Measurements from ENCODE around the gene LRRC74A.
"Not testable (repeated sequence)": the region's sequence is repeated elsewhere in the genome, so short reads cannot be mapped to it uniquely, and the experiment has no call there.

LRRC74A gene

DNA sequence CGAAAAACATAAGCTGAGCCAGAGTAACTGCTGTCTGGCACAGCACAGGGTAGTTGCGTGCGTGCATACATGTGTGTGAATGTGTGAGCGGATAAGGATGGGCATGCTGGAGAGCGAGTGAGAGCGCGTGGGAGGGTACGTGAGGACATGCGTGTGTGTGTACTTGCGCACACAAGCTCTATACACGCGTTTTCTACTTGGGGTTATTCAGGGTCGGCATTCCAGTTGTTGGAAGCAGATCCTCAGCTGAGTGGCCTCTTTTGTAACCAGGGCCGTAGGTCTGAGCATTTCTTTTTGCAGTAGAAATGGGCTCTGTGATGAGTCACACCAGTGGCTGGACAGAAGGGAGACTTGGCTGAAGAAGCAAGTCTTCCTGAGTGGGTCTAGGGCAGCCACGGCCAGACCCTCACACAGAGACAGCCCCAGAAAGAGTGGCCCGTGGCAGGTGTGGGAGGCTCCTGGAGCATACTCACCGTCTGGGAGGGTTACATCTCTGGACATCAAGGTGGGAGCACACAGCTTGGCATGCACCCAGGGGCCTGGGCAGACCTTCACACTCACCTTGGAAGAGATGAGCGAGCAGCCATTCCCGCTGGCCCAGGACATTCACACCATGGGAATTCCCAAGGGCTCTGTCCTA lies 78.0 kb downstream of the LRRC74A start:
- Histone ChIP-seq H3K4me1 (ENCODE audit: control insufficient read depth in 2 of 2, insufficient read depth in 2 of 2, low read length in 2 of 2) (peaks cover 0 to 7% of the 10 kb centered on the region in 2 donors), H3K27ac (ENCODE audit: low read depth in 2 of 2, low read length in 2 of 2) (peak overlapping the region; percentile 62 to 67), H3K27me3 (ENCODE audit: control insufficient read depth in 2 of 2, insufficient read depth in 2 of 2, low read length in 2 of 2) (no peaks in the 10 kb centered on the region), H3K36me3 (ENCODE audit: control insufficient read depth in 2 of 2, insufficient read depth in 2 of 2, low read length in 2 of 2) (no peaks in the 10 kb centered on the region), H3K9ac (ENCODE audit: low read depth in 1 of 2, low read length in 2 of 2) (no peak overlapping the region), H3K4me3 (ENCODE audit: low read length in 2 of 2) (no peak overlapping the region), H3K9me3 (ENCODE audit: control insufficient read depth in 2 of 2, low read length in 2 of 2) (no peaks in the 10 kb centered on the region)

DNA sequence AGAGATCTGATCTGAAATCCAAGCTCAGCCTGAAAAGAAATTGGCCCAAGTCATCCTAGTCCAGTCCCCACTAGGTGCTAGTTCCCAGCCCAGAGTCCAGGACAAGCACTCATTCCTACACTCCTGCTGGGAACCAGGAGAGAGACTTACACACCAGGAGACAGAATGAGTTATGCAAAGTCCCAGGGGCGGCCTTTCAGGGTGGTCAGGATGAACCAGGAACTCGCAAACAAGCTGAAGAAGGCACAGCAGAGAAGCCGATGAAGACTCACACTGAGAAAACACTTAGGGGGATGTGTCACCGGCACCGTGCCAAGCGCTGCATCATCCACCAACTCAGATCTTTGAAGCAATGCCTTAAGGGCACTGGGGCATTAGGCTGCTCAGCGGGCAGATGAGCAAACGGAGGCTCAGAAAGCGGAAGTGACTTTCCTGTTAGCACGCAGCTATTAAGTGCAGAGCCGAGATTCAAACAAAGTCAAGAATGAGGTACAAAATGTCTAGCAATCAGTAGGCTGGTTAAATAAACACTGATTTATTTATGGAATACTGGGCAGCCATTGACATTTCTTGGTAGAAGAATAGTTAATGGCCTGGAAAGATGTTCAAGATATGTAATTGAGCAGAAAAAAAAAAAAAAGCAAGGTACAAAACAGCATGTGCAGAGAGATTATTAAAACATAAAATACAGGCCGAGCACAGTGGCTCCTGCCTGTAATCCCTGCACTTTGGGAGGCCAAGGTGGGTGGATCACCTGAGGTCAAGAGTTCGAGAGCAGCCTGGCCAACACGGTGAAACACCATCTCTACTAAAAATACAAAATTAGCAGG lies 78.7 kb downstream of the LRRC74A start:
- peaks cover 0 to 7% of the 10 kb centered on the region in 2 donors for H3K4me1 ChIP-seq (ENCODE audit: control insufficient read depth in 2 of 2, insufficient read depth in 2 of 2, low read length in 2 of 2)
- H3K27ac ChIP-seq (ENCODE audit: low read depth in 2 of 2, low read length in 2 of 2): peak overlapping the region; percentile 62 to 67
- no peak overlapping the region for H3K4me3 ChIP-seq (ENCODE audit: low read length in 2 of 2)
- no peaks in the 10 kb centered on the region for H3K9me3 ChIP-seq (ENCODE audit: control insufficient read depth in 2 of 2, low read length in 2 of 2)
- H3K27me3 ChIP-seq (ENCODE audit: control insufficient read depth in 2 of 2, insufficient read depth in 2 of 2, low read length in 2 of 2): no peaks in the 10 kb centered on the region
- H3K36me3 ChIP-seq (ENCODE audit: control insufficient read depth in 2 of 2, insufficient read depth in 2 of 2, low read length in 2 of 2): no peaks in the 10 kb centered on the region
- H3K9ac ChIP-seq (ENCODE audit: low read depth in 1 of 2, low read length in 2 of 2): no peak overlapping the region

- Histone ChIP-seq H3K27me3 (ENCODE audit: control insufficient read depth in 2 of 2, insufficient read depth in 2 of 2, low read length in 2 of 2) (no peaks in the 10 kb centered on the region), H3K27ac (ENCODE audit: low read depth in 2 of 2, low read length in 2 of 2) (no peak overlapping the region)
Observed at GRCh38 chr14:76908834-76909233, 82.6 kb downstream of the LRRC74A start.

DNA sequence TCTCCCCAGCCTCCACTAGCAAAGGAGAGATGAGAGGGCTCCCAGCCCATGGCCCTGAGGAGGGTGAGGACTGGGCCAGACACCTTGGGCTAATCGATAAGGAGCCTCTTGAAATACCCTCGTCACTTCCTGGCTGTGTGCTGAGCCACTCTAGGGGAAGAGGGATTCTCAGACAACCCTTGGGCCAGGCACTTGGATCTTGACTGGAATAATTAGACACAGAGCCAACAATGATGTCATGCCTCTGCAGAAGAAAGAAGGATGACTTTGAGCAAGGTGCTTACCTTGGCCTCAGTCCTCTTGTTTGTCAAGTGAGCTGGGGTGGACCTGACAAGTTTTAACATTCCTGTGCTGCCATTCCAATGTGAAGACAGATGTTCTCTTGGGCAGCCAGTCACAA lies 83.1 kb downstream of the LRRC74A start:
- H3K9me3 ChIP-seq (ENCODE audit: control insufficient read depth in 2 of 2, low read length in 2 of 2): no peaks in the 10 kb centered on the region
- H3K4me1 ChIP-seq (ENCODE audit: control insufficient read depth in 2 of 2, insufficient read depth in 2 of 2, low read length in 2 of 2): peaks cover 5 to 12% of the 10 kb centered on the region in 2 donors
- H3K27me3 ChIP-seq (ENCODE audit: control insufficient read depth in 2 of 2, insufficient read depth in 2 of 2, low read length in 2 of 2): no peaks in the 10 kb centered on the region
- H3K36me3 ChIP-seq (ENCODE audit: control insufficient read depth in 2 of 2, insufficient read depth in 2 of 2, low read length in 2 of 2): no peaks in the 10 kb centered on the region
- no peak overlapping the region for H3K9ac ChIP-seq (ENCODE audit: low read depth in 1 of 2, low read length in 2 of 2)
- H3K27ac ChIP-seq (ENCODE audit: low read depth in 2 of 2, low read length in 2 of 2): no peak overlapping the region
- H3K4me3 ChIP-seq (ENCODE audit: low read length in 2 of 2): no peak overlapping the region

More at GRCh38 chr14:76908834-76909233, 82.6 kb downstream of the LRRC74A start:
- H3K4me3 ChIP-seq (ENCODE audit: low read length in 2 of 2): no peak overlapping the region
- no peaks in the 10 kb centered on the region for H3K36me3 ChIP-seq (ENCODE audit: control insufficient read depth in 2 of 2, insufficient read depth in 2 of 2, low read length in 2 of 2)
- no peaks in the 10 kb centered on the region for H3K9me3 ChIP-seq (ENCODE audit: control insufficient read depth in 2 of 2, low read length in 2 of 2)
- H3K4me1 ChIP-seq (ENCODE audit: control insufficient read depth in 2 of 2, insufficient read depth in 2 of 2, low read length in 2 of 2): peaks cover 5 to 12% of the 10 kb centered on the region in 2 donors
- no peak overlapping the region for H3K9ac ChIP-seq (ENCODE audit: low read depth in 1 of 2, low read length in 2 of 2)

DNA sequence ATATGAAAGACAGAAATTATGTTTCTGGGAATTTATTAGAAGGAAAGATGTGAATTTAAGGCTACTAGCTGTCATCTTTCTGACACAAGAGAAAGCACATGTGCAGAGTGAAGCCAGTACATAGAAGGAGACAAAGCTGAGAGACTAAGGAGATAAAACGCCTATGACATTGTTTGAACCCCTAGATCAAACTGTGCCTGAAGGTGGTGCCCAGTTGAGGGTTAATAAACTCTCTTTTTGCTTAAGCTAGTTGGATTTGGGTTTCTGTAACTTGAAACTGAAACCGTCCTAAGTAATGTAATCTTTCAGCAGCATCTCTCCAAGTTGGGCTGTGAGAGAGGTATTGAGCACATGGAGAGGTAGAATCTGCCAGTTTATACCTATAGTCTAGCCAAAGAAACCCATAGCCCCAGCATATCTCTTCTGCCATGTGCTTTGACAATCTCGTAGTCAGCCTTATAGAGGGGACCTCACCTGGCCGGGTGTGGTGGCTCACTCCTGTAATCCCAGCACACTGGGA lies 84.2 kb downstream of the LRRC74A start:
- Histone ChIP-seq H3K9ac (ENCODE audit: low read depth in 1 of 2, low read length in 2 of 2) (no peak overlapping the region), H3K27me3 (ENCODE audit: control insufficient read depth in 2 of 2, insufficient read depth in 2 of 2, low read length in 2 of 2) (no peaks in the 10 kb centered on the region), H3K4me1 (ENCODE audit: control insufficient read depth in 2 of 2, insufficient read depth in 2 of 2, low read length in 2 of 2) (peaks cover 5% of the 10 kb centered on the region in 2 donors), H3K36me3 (ENCODE audit: control insufficient read depth in 2 of 2, insufficient read depth in 2 of 2, low read length in 2 of 2) (no peaks in the 10 kb centered on the region), H3K27ac (ENCODE audit: low read depth in 2 of 2, low read length in 2 of 2) (no peak overlapping the region), H3K4me3 (ENCODE audit: low read length in 2 of 2) (no peak overlapping the region), H3K9me3 (ENCODE audit: control insufficient read depth in 2 of 2, low read length in 2 of 2) (no peaks in the 10 kb centered on the region)

DNA sequence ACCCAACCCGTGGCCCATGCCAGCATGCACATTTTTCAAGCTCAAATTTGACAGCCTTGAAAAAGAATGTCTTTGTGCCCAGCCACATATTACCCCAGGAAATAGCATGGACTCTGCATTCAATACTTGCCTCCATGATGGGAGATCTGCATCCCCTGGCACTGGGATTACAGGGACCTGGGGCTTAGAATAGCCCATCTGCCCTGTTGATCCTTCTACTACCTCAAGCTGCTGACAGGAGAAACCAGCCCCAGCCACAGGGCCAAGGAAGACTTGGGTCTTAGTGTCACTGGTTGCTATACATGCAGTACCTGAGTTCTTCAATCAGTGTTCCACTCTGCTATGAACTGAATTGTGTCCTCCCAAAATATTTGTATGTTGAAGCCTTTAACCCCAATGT lies 85.3 kb downstream of the LRRC74A start:
- H3K4me1 ChIP-seq (ENCODE audit: control insufficient read depth in 2 of 2, insufficient read depth in 2 of 2, low read length in 2 of 2): peaks cover 5% of the 10 kb centered on the region in 2 donors
- no peak overlapping the region for H3K9ac ChIP-seq (ENCODE audit: low read depth in 1 of 2, low read length in 2 of 2)
- H3K4me3 ChIP-seq (ENCODE audit: low read length in 2 of 2): no peak overlapping the region
- no peaks in the 10 kb centered on the region for H3K9me3 ChIP-seq (ENCODE audit: control insufficient read depth in 2 of 2, low read length in 2 of 2)
- H3K27ac ChIP-seq (ENCODE audit: low read depth in 2 of 2, low read length in 2 of 2): no peak overlapping the region
- no peaks in the 10 kb centered on the region for H3K27me3 ChIP-seq (ENCODE audit: control insufficient read depth in 2 of 2, insufficient read depth in 2 of 2, low read length in 2 of 2)
- H3K36me3 ChIP-seq (ENCODE audit: control insufficient read depth in 2 of 2, insufficient read depth in 2 of 2, low read length in 2 of 2): no peaks in the 10 kb centered on the region

DNA sequence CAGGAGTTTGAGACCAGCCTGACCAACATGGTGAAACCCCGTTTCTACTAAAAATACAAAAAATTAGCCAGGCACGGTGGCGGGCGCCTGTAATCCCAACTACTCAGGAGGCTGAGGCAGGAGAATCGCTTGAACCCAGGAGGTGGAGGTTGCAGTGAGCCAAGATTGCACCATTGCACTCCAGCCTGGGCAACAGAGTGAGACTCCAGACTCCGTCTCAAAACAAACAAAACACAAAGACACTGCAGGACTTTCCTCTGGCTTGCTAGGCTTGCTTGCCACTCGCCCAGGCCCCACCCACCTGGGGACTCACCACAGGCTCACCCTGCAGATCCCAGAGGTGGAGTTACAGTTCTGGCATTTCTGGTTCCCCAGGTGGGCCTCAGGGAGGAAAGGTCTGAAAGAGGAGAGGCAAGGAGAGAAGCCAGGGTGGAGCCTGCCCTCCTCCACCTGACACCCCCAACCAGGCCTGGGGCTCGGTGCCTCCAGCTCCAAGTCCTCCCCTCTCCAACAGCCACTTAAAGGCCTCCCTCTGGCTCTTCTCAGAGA lies 88.4 kb downstream of the LRRC74A start:
- H3K4me1 ChIP-seq (ENCODE audit: control insufficient read depth in 2 of 2, insufficient read depth in 2 of 2, low read length in 2 of 2): peaks cover 25 to 33% of the 10 kb centered on the region in 2 donors
- not testable (repeated sequence) for H3K4me3 ChIP-seq (ENCODE audit: low read length in 2 of 2); H3K9me3 ChIP-seq (ENCODE audit: control insufficient read depth in 2 of 2, low read length in 2 of 2); H3K9ac ChIP-seq (ENCODE audit: low read depth in 1 of 2, low read length in 2 of 2); H3K27me3 ChIP-seq (ENCODE audit: control insufficient read depth in 2 of 2, insufficient read depth in 2 of 2, low read length in 2 of 2); H3K36me3 ChIP-seq (ENCODE audit: control insufficient read depth in 2 of 2, insufficient read depth in 2 of 2, low read length in 2 of 2); H3K27ac ChIP-seq (ENCODE audit: low read depth in 2 of 2, low read length in 2 of 2)

GRCh38 chr14:76916040-76916715 lies 90.0 kb downstream of the LRRC74A start:
- H3K27ac ChIP-seq (ENCODE audit: low read depth in 2 of 2, low read length in 2 of 2): no peak overlapping the region

GRCh38 chr14:76917158-76917596 lies 91.0 kb downstream of the LRRC74A start:
- H3K9ac ChIP-seq (ENCODE audit: low read depth in 1 of 2, low read length in 2 of 2): no peak overlapping the region
- no peaks in the 10 kb centered on the region for H3K9me3 ChIP-seq (ENCODE audit: control insufficient read depth in 2 of 2, low read length in 2 of 2)
- no peaks in the 10 kb centered on the region for H3K27me3 ChIP-seq (ENCODE audit: control insufficient read depth in 2 of 2, insufficient read depth in 2 of 2, low read length in 2 of 2)
- H3K27ac ChIP-seq (ENCODE audit: low read depth in 2 of 2, low read length in 2 of 2): peak overlapping the region in 1 of 2 donors; percentile 87
- H3K4me1 ChIP-seq (ENCODE audit: control insufficient read depth in 2 of 2, insufficient read depth in 2 of 2, low read length in 2 of 2): peaks cover 32 to 40% of the 10 kb centered on the region in 2 donors
- H3K36me3 ChIP-seq (ENCODE audit: control insufficient read depth in 2 of 2, insufficient read depth in 2 of 2, low read length in 2 of 2): no peaks in the 10 kb centered on the region
- no peak overlapping the region for H3K4me3 ChIP-seq (ENCODE audit: low read length in 2 of 2)

More at GRCh38 chr14:76916040-76916715, 90.0 kb downstream of the LRRC74A start:
- peaks cover 32 to 40% of the 10 kb centered on the region in 2 donors for H3K4me1 ChIP-seq (ENCODE audit: control insufficient read depth in 2 of 2, insufficient read depth in 2 of 2, low read length in 2 of 2)
- no peak overlapping the region for H3K4me3 ChIP-seq (ENCODE audit: low read length in 2 of 2)
- no peaks in the 10 kb centered on the region for H3K9me3 ChIP-seq (ENCODE audit: control insufficient read depth in 2 of 2, low read length in 2 of 2)
- no peaks in the 10 kb centered on the region for H3K36me3 ChIP-seq (ENCODE audit: control insufficient read depth in 2 of 2, insufficient read depth in 2 of 2, low read length in 2 of 2)
- no peak overlapping the region for H3K9ac ChIP-seq (ENCODE audit: low read depth in 1 of 2, low read length in 2 of 2)
- no peaks in the 10 kb centered on the region for H3K27me3 ChIP-seq (ENCODE audit: control insufficient read depth in 2 of 2, insufficient read depth in 2 of 2, low read length in 2 of 2)
